ENCODE measurements around the gene CAV1. TPM values are rescaled to one million over a fixed set of nuclear protein-coding genes. Genes with fewer than 3 reads are reported as not detected.

CAV1 gene
- total and polyA plus RNA-seq, 2 of the 13 experiments (the other 11 are each of a cell fraction or from before 2014, with no cell fraction given), result 0.40 TPM; not detected in 1

- no peak for ATAC-seq
Measured at GRCh38 chr7:116607299-116607698, 82.5 kb downstream of the CAV1 start.

More at GRCh38 chr7:116607299-116607698, 82.5 kb downstream of the CAV1 start:
- CTCF ChIA-PET (ENCODE audit: low intra/inter-chr PET ratio, low total read pairs), result no interaction called here
- no peak overlapping the region for H2AFZ ChIP-seq (ENCODE audit: low read length)
- H3K4me2 ChIP-seq (ENCODE audit: low read depth, low read length), result no peak overlapping the region
- no peaks in the 10 kb centered on the region for H3K79me2 ChIP-seq (ENCODE audit: insufficient read depth, low read length)
- no peak overlapping the region for H3K27ac ChIP-seq (ENCODE audit: extremely low read length, insufficient read depth, low read length)
- H3K9me3 ChIP-seq (ENCODE audit: low read length), result no peaks in the 10 kb centered on the region
- POLR2A ChIA-PET, result no interaction called here
- intact Hi-C loops (cut with micrococcal nuclease; ENCODE audit: unreplicated experiment), result no loop called here
- in situ Hi-C loops (cut with HindIII; ENCODE audit: extremely low pct_ligation_motif_present, low pct_unique_long_range_greater_than_20kb), result no loop called here
- H3K27me3 ChIP-seq (ENCODE audit: control insufficient read depth in 1 of 2, insufficient read depth in 2 of 2, low read length in 2 of 2), result no peaks in the 10 kb centered on the region
- no peak for FAIRE-seq
- no peak overlapping the region for H3K9ac ChIP-seq (ENCODE audit: insufficient read depth, low read depth, low read length)
- 29% methylated on average over 2 of the region's 2 CpGs for WGBS (ENCODE audit: low lambda C conversion rate)
- no peak for DNase-seq (ENCODE audit: low spot score)
- no peaks in the 10 kb centered on the region for H3K36me3 ChIP-seq (replicated peaks in 1 of 2; ENCODE audit: control insufficient read depth in 1 of 2, insufficient read depth in 2 of 2, low read length in 2 of 2)
- H3K4me1 ChIP-seq (ENCODE audit: insufficient read depth, low read length), result peaks cover 10% of the 10 kb centered on the region
- no peak for TF ChIP-seq RCOR2 (CRISPR knock-in tag; IDR thresholded peaks at IDR 0.05)
- TF ChIP-seq TAF15 (IDR thresholded peaks at IDR 0.05; ENCODE audit: low read depth, low read length, poor library complexity, severe bottlenecking), result no peak
- TF ChIP-seq ZNF232 (CRISPR knock-in tag; IDR thresholded peaks at IDR 0.05; ENCODE audit: borderline replicate concordance), result no peak
- TF ChIP-seq ZNF496 (CRISPR knock-in tag; IDR thresholded peaks at IDR 0.05; ENCODE audit: insufficient replicate concordance), result no peak
- TF ChIP-seq ZNF513 (CRISPR knock-in tag; conservative IDR thresholded peaks at IDR 0.05), result no peak
- TF ChIP-seq MAFK (conservative IDR thresholded peaks at IDR 0.05 in 1 of 2, IDR thresholded peaks at IDR 0.05 in 1 of 2; ENCODE audit: low read length in 2 of 2), result no peak
- TF ChIP-seq TRIM22 (IDR thresholded peaks at IDR 0.05), result no peak
- no peak for TF ChIP-seq AKAP8 (CRISPR knock-in tag; IDR thresholded peaks at IDR 0.05)
- no peak for TF ChIP-seq GATAD2A (CRISPR knock-in tag; IDR thresholded peaks at IDR 0.05)
- no peak for TF ChIP-seq ATF7-NPFF (CRISPR knock-in tag; IDR thresholded peaks at IDR 0.05; ENCODE audit: low read depth)
- no peak for TF ChIP-seq ZMAT3 (CRISPR knock-in tag; conservative IDR thresholded peaks at IDR 0.05)
- no peak for TF ChIP-seq HMGA1 (CRISPR knock-in tag; conservative IDR thresholded peaks at IDR 0.05)
- no peak for TF ChIP-seq E2F2 (CRISPR knock-in tag; IDR thresholded peaks at IDR 0.05; ENCODE audit: borderline replicate concordance)
- no peak for TF ChIP-seq HCFC1 (IDR thresholded peaks at IDR 0.05; ENCODE audit: low read depth, low read length)
- TF ChIP-seq TFAP4 (IDR thresholded peaks at IDR 0.05; ENCODE audit: borderline replicate concordance, low read depth), result no peak
- no peak for TF ChIP-seq ZSCAN31 (CRISPR knock-in tag; IDR thresholded peaks at IDR 0.05; ENCODE audit: low read depth)
- no TSS peak for BruUV-seq (replicated peaks)
- H3K4me3 ChIP-seq (replicated peaks in 1 of 3; ENCODE audit: insufficient read depth in 1 of 3, low read depth in 2 of 3, low read length in 3 of 3), result no peak overlapping the region
- H4K20me1 ChIP-seq (ENCODE audit: insufficient read depth, low read length), result no peaks in the 10 kb centered on the region

Measured in HepG2 (cell line).